GM18951 (cell line): ENCODE results near the gene CHD3.
"Not testable (repeated sequence)": the region's sequence is repeated elsewhere in the genome, so short reads cannot be mapped to it uniquely, and the experiment has no call there.

ENCODE experiments used
- POLR2A ChIP-seq: IDR thresholded peaks from 4 replicates; pipeline ENCODE4 v1.6.1; 2011; ENCODE audit warnings: mild to moderate bottlenecking; ENCODE audit not compliant: insufficient read length, insufficient read depth; ENCODE audit errors: extremely low read depth
- in situ Hi-C: fragments of 300-500 bp; cut with MboI; formaldehyde crosslinking; loops from one replicate; pipeline ENCODE4 v1.12.0; 2022; ENCODE audit warnings: low sequenced_read_pairs, mixed read lengths, inconsistent platforms; ENCODE audit not compliant: unreplicated experiment

Gene CHD3

DNA sequence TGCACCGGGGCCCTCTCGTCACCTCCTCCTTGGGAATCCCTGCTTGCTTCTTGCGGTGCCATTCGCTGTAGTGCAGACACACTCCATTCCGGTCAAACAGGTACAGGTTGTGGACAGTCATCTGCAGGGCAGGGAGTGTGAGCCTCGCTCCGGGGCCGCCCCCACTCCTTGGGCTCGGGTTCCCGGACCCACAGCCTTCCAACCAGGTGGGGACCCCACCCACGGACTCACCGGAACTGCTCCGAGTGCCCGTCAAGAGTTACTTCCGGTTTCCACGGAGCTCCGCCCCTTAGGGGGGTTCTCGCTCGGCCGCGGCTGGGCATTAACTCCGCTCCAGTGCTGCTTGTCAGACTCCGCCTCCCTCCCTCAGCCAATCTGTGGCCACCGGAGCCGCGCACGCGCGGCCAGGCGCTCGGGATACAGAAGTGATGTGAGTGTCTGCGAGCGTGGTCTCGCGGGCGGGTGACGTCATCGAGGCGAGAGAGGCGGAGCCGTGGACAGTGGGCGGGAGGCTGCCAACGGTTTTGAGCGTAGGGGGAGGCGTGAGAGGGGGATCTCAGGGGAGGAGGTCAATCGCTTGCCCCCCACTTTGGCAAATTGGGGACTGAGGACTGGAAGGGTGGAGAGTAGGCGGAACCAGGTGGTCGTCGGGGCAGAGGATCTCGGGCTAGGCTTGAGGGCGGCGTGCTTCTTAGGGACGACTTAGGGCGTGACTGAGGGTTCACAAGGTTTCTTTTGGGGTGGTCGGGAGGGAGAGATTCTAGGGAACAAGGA, 43.3 kb downstream of the CHD3 start, which contains the start of the genes CNTROB and TRAPPC1:
CNTROB (plus strand) TSS at position 498 of the 774 bp plus-strand sequence. CDS start 874 bp downstream, outside the sequence.
TRAPPC1 (minus strand) TSS at position 238 of the 774 bp plus-strand sequence; CDS start at position 121, 117 bp downstream.
- in situ Hi-C loops, result no loop called here
- TF ChIP-seq POLR2A, result peak; percentile 74

DNA sequence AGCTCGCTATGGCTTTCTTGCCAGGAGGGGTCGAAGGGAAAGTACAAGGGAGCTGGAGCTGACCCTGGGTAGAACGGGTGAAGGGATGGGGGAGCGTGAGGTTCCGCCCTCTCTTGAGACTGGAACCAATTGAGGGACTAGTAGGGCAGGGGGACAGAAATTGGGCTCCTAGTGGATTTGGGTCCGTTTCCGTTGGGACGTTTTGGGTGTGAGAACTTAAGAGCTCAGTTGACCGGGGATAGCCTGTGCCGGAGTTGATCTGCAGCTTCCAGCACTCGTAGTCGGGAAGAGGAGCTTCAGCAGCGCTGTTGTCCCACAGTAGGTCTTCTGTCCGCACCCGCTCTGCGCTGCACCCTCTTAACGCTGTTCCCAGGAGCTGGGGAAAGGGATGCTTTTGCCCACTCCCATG, 43.9 kb downstream of the CHD3 start:
- in situ Hi-C loops, result no loop called here
- no peak for TF ChIP-seq POLR2A

DNA sequence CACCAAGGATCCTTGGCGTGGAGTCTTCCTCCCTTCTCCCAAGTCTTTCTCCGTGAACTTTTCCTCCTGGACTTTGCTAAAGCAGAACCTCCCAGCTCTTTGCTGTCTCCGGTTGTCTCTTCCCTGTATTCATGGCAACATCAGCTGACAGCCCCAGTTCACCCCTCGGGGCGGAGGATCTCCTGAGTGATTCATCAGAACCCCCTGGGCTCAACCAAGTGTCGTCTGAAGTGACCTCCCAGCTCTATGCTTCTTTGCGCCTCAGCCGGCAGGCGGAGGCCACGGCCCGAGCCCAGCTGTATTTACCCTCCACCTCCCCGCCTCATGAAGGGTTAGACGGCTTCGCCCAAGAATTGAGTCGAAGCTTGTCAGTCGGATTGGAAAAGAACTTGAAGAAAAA, 44.4 kb downstream of the CHD3 start:
- in situ Hi-C loops, result no loop called here

DNA sequence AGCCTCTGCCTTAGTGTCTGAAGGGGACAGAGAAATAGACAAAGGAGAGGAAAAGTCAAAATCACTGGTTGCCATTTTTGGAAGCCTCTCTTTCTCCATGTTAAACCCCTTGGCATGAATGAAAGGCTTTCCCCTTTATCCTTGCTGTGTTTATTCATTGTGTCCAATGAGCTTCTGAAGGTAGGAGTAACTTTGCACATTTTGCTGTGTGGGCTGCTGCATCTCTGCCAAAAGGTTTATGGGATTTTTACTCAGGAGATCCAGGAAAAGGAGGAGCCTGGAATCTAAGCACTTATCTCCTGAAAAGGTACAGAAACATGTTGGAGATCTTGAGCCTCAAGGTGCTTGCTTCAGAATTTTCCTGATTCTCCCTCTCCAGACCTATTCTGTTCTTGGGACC, 47.3 kb downstream of the CHD3 start:
- in situ Hi-C loops, result no loop called here
- no peak for TF ChIP-seq POLR2A

More for the DNA sequence above, 44.4 kb downstream of the CHD3 start:
- TF ChIP-seq POLR2A, result no peak

DNA sequence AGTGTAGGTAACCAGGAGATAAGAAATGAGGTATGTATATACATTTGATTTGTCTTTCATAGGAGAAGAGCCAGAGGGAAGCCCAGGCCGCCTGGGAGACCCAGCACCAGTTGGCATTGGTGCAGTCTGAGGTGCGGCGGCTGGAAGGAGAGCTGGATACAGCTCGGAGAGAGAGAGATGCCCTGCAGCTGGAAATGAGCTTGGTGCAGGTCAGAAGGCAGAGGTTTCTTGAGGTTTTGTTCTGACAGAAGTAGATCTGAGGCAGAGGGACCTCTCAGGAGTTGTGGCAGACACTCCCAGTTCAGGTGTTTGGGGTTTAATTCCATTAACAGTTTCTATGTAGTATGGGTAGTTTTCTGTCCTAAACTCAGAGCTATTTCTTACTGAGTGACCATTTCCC, 51.4 kb downstream of the CHD3 start:
- TF ChIP-seq POLR2A, result no peak
- in situ Hi-C loops, result no loop called here

DNA sequence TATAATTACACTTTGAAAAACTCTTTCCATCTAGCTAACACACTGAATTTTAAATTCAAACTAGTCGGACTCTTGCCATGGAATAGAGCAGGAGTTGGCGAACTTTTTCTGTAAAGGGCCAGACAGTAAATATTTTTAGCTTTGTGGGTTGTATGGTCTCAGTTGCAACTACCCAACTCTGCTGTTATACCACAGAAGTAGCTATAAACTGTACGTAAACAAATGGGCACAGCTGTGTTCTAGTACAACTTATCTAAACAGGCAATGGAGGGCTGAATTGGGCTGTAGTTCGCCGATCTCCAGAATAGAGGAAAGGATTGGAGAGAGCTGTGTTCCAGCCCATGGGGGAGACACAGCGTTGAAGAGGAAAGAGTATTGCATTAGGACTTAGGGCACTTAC, 52.2 kb downstream of the CHD3 start:
- in situ Hi-C loops, result no loop called here
- TF ChIP-seq POLR2A, result no peak

DNA sequence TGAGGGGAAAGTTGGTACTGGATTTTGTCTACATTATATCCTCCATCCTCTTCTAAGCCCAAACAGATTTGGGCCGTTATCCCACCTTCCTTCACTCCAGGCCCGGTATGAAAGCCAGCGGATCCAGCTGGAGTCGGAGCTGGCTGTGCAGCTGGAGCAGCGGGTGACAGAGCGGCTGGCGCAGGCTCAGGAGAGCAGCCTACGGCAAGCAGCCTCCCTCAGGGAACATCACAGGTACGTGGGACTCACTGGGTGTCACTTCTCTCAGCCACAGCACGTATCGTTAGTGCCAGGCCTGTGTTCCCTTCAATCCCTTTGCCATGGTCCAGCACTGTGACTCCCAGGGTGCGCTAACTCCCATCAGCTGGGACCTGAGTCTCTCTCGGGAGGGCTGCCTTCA, 54.7 kb downstream of the CHD3 start:
- no peak for TF ChIP-seq POLR2A
- in situ Hi-C loops, result no loop called here

DNA sequence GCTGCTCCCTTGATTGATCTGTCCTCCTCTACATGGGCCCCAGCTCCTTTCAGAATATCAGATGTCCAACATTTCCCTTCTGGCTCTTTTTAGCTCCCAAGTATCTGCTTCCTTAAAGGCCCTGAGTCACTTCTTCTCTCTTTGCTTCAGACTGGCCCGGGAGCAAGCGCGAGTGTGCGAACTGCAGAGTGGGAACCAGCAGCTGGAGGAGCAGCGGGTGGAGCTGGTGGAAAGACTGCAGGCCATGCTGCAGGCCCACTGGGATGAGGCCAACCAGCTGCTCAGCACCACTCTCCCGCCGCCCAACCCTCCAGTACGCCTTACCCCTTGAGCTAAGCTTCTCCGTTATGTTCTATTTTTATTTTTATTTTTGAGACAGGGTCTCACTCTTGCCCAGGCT, 55.7 kb downstream of the CHD3 start:
- in situ Hi-C loops, result no loop called here
- TF ChIP-seq POLR2A, result no peak

DNA sequence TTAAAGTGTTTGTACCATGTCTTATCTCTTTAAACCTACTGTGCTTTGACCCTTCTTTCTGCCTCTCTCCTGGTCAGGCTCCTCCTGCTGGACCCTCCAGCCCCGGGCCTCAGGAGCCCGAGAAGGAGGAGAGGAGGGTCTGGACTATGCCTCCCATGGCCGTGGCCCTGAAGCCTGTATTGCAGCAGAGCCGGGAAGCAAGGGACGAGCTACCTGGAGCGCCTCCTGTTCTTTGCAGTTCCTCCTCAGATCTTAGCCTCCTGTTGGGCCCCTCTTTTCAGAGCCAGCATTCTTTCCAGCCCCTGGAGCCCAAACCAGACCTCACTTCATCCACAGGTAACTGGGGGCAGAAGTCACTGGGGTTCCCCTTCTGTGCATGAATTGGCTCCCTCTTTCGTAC, 57.1 kb downstream of the CHD3 start:
- TF ChIP-seq POLR2A, result no peak
- in situ Hi-C loops, result no loop called here

DNA sequence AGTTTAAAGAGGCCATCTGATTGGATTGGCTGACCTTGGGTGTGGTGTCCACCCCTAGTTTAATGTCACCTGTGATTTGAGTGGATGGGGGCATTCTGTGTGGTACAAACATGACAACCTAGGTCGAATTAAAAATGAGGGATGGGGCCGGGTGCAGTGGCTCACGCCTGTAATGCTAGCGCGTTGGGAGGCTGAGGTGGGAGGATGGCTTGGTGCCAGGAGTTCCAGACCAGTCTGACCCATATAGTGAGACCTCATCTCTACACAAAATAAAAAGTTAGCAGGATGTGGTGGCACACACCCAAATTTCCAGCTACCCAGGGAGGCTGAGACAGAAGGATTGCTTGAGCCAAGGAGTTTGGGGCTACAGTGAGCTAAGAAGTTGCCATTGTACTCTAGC, 57.9 kb downstream of the CHD3 start:
- in situ Hi-C loops, result no loop called here
- no peak for TF ChIP-seq POLR2A

DNA sequence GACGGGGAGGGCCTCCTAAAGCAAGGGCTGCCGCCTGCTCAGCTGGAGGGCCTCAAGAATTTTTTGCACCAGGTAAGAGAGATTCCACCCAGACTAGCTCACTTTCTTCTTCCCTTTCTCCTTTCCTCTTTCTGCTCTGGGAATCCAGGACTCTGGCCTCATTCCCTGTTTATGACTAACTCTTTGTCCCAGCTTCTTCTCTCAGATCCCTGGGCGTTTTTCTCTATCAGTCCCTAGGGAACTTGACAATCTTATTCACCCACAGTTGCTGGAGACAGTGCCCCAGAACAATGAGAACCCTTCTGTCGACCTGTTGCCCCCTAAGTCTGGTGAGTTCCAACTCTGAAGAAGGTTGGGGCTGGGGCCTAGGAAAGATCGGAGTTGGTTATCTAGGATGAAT, 59.1 kb downstream of the CHD3 start:
- no peak for TF ChIP-seq POLR2A
- in situ Hi-C loops, result no loop called here

DNA sequence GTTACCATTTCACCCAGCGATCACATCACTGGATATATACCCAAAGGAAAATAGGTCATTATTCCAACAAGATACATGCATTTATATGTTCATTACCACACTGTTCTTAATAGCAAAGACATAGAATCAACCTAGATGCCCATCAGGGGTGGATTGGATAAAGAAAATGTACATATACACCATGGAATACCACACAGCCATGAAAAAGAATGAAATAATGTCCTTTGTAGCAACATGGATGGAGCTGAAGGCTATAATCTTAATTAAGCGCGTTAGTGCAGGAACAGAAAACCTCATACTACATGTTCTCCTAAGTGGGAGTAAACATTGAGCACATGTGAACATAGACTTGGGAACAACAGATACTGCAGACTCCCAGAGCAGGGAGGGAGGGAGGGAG, 62.0 kb downstream of the CHD3 start:
- in situ Hi-C loops, result no loop called here

DNA sequence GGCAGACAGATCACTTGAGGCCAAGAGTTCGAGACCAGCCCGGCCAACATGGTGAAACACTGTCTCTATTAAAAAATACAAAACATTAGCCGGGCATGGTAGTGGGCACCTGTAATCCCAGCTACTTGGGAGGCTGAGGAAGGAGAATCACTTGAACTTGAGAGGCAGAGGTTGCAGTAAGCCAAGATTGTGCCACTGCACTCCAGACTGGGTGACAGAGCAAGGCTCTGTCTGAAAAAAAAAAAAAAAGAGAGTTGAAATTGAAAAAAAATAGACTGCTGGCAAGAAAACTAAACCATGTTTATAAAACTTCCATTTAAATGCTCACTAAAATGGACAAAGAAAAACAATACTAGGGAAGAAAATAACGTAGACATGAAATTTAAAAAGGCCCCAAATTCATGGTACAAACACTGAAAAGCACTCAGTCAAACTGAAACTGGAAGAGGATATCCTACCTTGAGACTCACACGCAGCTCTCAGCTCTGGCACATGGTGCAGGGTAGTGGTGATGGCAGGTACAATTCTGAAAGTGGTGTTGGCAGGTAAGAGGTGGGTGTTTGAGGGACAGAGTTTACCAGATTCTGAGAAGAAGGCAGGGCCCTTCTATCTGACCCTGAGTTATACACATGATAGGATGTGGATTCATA, 62.7 kb downstream of the CHD3 start:
- no peak for TF ChIP-seq POLR2A
- in situ Hi-C loops, result no loop called here

More for the DNA sequence above, 62.0 kb downstream of the CHD3 start:
- TF ChIP-seq POLR2A, result no peak

DNA sequence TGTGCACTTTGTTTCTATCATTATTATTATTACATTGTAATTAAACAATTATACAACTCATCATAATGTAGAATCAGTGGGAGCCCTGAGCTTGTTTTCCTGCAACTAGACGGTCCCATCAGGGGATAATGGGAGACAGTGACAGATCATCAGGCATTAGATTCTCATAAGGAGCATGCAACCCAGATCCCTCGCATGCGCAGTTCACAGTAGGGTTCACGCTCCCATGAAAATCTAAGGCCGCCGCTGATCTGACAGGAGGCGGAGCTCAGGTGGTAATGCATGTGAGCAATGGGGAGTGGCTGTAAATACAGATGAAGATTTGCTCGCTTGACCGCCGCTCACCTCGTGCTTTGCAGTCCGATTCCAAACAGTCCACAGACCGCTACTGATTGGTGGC, 64.7 kb downstream of the CHD3 start:
- in situ Hi-C loops, result not testable (repeated sequence)

DNA sequence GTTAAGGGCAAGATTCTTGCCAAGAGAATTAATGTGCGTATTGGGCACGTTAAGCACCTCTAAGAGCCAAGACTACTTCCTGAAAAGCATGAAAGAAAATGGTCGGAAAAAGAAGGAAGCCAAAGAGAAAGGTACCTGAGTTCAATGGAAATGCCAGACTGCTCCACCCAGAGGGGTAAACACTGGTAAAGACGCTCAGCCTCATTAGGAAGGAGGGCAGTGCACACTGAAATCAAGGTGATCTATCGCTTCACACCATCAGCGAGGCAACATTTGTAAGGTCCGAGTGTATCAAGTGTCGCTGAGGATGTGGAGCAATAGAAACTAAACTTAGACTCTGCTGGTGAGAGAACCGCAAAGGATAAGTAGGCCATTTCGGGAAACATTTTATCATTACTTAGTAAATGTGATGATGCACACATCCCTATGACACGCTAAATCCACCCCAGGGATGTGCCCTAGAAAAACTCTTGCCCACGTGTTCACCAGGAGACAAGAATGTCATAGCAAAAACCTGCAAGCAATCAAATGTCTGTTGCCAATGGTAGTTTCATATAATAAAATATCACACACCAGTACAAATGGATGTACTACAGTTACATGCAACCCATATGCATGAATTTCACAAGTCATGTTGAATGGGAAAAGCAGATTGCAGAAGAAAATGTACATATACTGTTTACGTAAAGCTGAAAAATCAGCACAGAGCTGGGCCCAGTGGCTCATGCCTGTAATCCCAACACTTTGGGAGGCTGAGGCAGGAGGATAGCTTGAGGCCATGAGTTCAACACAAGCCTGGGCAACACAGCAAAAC, 67.0 kb downstream of the CHD3 start:
- in situ Hi-C loops, result no loop called here
- no peak for TF ChIP-seq POLR2A
